ENCODE results near the gene WDR7.

DNA sequence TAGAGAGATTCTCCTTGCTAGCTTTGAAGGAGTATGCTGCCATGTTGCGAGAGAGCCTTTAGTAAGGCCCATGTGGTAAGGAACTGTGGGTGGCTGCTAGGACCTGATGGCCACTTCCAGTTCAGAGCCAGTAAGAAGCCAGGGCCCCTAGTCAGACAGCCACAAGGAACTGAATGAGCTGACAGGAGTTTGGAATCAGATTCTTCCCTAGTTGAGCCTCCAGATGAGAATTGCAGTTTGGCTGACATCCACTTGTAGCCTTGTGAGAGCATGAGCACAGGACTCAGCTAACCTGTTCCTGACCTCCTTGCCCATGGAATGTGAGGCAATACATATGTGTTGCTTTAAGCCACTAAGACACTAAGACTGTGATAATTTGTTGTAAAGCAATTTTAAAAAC is 1.2 kb upstream of the WDR7 start:
- TF ChIP-seq EP300 (IDR thresholded peaks at IDR 0.05) (no peak), CTCF (IDR thresholded peaks at IDR 0.05) (no peak), POLR2AphosphoS5 (IDR thresholded peaks at IDR 0.05) (no peak)
